Stimulated activated CD8-positive, alpha-beta memory T cell treated with anti-CD3 and anti-CD28 coated beads, Interleukin-2, amount 100 ng/mL, for 48 hours (primary cell): ENCODE measurements around the gene NUP35.

Source experiments
- DNase-seq, 2 donors: peaks; one replicate each; pipeline ENCODE4 v3.0.0-alpha.2; 2020; ENCODE audit warnings: low read depth in 2 of 2

The NUP35 gene

GRCh38 chr2:183209395-183210028 lies 85.3 kb downstream of the NUP35 start:
- no peak for DNase-seq
